Activated CD8-positive, alpha-beta memory T cell treated with anti-CD3 and anti-CD28 coated beads for 24 hours (primary cell): ENCODE results near the gene CEMIP.
A peak's percentile ranks its signal among the peaks of the same experiment; 100 is the strongest.
"Not testable (repeated sequence)": the region's sequence is repeated elsewhere in the genome, so short reads cannot be mapped to it uniquely, and the experiment has no call there.

ENCODE experiments used
- DNase-seq: peaks from one replicate; pipeline ENCODE4 v3.0.0-alpha.2; 2020

Gene CEMIP

GRCh38 chr15:80937718-80938117, 158.5 kb downstream of the CEMIP start:
- DNase-seq: no peak

DNA sequence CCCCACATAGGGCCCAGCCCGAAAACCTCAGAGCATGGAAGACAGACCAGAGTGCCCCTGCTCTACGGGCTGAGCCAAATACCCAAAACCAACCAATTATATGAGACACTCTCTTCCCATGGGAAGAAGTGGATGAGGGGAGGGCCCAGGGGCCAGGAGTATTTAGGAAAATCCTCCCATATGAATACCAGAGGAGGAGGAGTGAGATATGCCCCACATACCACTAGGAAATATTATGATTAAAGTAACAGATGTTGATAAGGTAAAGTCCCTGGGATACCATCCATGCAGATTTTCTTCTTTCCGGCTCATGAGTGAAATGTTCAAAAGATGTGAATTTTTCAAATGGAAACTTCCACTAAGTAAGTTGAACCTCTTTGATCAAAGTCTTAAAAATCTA, 160.0 kb downstream of the CEMIP start:
- no peak for DNase-seq

- DNase-seq: no peak
Measured at GRCh38 chr15:80940331-80940730, 161.2 kb downstream of the CEMIP start.

GRCh38 chr15:80940851-80941250, 161.7 kb downstream of the CEMIP start:
- no peak for DNase-seq

DNA sequence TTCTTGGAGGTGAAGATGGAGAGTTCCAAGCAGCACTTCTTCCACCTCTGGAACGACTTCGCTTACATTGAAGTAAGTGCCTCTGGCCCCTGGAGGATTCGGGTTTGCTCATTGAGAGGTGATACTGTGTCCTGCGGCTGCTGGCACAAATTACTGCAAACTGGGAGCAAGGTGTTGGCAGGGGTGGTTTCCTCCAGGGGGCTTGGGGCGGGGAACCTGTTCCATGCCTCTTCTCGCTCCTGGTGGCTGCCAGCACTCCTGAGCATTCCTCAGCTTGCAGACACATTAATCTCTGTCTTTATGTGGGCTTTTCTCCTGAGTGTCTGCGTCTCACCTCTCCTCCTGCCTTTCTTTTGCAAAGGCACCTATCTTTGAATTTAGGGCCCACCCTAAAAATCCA, 163.1 kb downstream of the CEMIP start:
- peak; percentile 32 for DNase-seq

- peak; percentile 32 for DNase-seq
Measured at GRCh38 chr15:80942746-80943565, 163.8 kb downstream of the CEMIP start.

DNA sequence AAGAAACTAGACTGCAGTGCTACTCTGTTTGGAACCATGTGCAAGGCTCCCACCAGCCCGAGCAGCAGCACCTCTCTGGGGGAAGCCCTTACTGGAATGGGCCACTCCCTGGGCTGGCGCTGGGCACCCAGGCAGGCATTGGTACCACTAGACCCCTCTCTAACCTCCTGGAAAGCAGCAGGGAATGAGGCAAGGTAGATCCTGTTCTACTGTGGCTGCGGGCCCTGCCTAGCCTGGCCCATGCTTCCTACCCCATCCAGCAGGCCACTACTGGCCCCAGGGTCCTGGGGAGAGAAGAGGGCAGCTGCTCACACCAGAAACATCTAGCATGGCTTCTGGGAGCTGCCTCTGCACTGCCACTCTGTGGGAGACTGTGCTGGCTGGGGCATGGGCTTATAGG, 165.6 kb downstream of the CEMIP start:
- DNase-seq: peak; percentile 24

DNA sequence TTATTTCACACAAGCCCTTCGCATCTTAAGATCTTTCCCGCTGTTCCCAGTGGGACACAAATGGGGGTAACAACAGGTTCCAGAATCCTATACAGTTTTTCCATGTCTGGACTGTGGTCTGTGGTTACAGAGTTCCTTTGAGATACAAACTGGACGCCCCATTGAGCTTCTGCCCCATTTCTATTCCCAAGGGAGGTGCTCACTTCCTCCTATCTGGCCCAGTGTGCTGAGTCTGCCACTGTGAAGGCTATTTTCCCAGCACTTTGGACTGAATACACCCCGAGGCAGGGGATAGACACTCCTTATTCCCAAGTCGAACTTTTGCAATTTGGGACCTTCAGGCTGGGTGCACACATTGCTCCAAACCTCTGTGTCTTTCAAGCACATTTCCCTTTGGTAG, 166.4 kb downstream of the CEMIP start:
- no peak for DNase-seq

DNA sequence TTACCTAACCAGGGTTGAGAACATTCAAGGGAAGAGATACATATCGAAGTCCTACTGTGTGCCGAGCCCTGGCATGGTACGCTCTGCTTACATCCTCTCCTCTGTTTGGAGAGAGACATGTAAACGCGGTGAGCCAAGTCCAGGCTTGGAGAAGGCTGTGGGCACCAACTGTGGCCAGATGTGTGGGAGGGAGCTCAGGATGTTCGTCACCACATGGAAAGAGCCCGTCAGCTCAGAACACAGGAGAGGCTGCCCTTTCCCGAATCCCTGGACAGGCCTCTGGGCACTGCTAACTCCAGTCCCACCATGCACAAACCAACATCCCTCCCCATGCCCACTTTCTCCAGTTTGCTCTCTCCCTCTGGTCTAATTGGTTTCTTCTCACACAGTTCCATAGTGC, 167.4 kb downstream of the CEMIP start:
- DNase-seq: peak; percentile 40

DNA sequence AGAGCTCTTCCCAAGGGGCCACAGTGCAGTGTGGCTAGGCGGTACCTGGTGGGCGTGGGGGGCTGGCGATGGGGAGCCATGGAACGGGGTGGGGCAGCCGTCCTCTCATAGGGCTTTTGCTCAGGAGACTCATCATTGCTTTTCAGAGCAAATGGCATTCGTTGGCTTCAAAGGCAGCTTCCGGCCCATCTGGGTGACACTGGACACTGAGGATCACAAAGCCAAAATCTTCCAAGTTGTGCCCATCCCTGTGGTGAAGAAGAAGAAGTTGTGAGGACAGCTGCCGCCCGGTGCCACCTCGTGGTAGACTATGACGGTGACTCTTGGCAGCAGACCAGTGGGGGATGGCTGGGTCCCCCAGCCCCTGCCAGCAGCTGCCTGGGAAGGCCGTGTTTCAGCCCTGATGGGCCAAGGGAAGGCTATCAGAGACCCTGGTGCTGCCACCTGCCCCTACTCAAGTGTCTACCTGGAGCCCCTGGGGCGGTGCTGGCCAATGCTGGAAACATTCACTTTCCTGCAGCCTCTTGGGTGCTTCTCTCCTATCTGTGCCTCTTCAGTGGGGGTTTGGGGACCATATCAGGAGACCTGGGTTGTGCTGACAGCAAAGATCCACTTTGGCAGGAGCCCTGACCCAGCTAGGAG, 169.6 kb downstream of the CEMIP start:
- DNase-seq: no peak

- no peak for DNase-seq
Measured at GRCh38 chr15:80949756-80950155, 170.6 kb downstream of the CEMIP start.

DNA sequence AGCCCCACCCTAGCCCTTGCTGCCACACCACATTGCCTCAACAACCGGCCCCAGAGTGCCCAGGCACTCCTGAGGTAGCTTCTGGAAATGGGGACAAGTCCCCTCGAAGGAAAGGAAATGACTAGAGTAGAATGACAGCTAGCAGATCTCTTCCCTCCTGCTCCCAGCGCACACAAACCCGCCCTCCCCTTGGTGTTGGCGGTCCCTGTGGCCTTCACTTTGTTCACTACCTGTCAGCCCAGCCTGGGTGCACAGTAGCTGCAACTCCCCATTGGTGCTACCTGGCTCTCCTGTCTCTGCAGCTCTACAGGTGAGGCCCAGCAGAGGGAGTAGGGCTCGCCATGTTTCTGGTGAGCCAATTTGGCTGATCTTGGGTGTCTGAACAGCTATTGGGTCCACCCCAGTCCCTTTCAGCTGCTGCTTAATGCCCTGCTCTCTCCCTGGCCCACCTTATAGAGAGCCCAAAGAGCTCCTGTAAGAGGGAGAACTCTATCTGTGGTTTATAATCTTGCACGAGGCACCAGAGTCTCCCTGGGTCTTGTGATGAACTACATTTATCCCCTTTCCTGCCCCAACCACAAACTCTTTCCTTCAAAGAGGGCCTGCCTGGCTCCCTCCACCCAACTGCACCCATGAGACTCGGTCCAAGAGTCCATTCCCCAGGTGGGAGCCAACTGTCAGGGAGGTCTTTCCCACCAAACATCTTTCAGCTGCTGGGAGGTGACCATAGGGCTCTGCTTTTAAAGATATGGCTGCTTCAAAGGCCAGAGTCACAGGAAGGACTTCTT, 171.3 kb downstream of the CEMIP start:
- peak; percentile 30 for DNase-seq

DNA sequence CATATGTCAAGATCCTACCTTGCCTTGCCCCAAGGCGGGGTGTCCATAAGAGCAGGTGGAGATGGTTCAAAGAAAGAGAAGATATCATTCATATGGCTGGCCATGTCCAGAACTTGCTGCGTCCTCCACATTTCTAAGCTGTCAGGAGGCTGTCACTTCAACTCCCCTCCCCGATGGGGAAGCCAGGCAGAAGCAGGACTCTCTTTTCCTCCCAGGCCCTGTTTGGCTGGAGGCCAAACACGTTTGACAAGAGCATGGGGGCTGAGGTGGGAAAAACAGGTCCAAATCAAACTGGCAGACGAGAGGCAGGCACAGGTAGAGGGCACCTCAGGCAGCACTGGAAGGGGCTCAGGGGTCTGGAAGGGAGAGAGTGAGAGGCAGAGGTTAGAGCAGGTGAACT, 172.8 kb downstream of the CEMIP start:
- DNase-seq: peak; percentile 41

GRCh38 chr15:80953001-80953952, 174.1 kb downstream of the CEMIP start:
- no peak for DNase-seq

GRCh38 chr15:80953953-80954778, 175.0 kb downstream of the CEMIP start:
- no peak for DNase-seq

GRCh38 chr15:80955571-80956452, 176.6 kb downstream of the CEMIP start:
- peak; percentile 66 for DNase-seq

DNA sequence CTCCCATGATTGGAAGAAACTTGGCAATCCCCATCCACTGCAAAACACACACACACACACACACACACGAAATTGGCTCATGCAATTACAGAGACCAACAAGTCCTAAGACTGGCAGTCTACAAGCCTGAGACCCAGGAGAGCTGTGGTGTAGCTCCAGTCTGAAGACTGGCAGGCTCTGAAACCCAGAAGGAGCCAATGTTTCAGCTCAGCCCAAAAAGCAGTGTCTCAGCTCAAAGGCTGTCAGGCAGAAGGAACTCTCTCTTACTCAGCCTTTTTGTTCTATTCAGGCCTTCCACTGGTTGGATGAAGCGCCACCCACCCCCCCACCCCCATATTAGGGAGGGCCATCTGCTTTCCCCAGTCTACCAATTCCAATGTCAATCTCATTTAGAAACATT, 178.4 kb downstream of the CEMIP start:
- no peak for DNase-seq

DNA sequence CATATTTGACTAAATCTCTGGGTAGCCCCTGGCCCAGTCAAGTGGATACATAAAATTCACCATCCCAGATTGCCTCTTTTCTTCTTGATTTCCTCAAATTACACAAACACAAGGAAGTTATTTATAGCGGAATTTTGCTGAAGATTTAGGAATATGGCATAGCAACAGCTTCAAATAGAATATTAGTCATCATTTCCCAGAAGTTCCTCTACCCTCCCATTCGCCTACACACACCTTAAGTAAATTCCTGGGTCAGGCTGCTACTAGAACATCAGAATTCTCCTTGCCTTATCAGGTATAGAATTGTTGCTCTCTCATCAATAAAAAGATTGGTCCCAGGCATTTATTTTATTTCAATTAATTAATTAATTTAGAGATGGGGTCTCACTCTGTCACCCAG, 178.8 kb downstream of the CEMIP start:
- no peak for DNase-seq

DNA sequence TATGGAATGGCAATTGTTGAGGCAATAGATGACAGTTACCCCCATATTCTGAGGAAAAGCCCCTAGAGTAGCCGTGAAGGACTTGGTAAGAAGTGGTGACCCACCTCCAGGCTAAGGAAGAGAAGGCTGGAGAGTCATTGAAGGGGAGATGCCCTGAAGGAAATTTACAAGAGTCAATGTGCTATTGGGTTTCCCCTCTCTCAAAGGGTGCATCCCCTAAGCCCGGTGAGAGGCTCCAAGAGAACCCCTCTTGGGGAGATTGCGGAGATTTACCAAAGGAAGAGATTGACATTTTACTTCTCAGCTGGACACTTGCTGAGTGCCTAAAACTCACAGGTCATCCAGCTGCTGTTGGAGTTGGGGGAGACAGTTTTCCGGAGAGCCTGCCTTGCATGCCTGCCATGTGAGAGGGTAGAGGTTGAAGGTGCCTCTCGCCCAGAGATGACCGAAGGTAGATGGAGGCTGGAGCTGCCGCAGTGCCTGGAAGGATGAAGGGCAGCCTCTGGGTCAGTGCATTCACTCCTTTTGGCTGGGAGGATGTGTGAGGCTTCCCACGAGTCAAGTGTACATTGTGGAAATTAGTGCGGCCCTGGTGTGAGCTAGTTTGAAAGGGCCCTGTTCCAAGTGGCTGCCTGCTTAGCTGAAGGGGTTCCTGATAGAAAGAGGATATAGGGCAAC, 179.8 kb downstream of the CEMIP start:
- DNase-seq: no peak

GRCh38 chr15:80965454-80965853, 186.3 kb downstream of the CEMIP start:
- DNase-seq: not testable (repeated sequence)
